Fibroblast of pulmonary artery (primary cell): ENCODE results near the gene MRPL40.
A peak's percentile ranks its signal among the peaks of the same experiment; 100 is the strongest.

Source experiments
- DNase-seq: peaks from one replicate; pipeline ENCODE4 v3.0.0-alpha.2; 2010; ENCODE audit warnings: low read depth
- H3K4me3 ChIP-seq: replicated peaks from 2 replicates; pipeline ENCODE4 v1.5.1; 2011; ENCODE audit warnings: low read depth, mild to moderate bottlenecking, control low read depth, low read length, moderate library complexity
- CTCF ChIP-seq: IDR thresholded peaks from 2 replicates; pipeline ENCODE4 v1.5.1; 2011; ENCODE audit warnings: mild to moderate bottlenecking, control low read depth, low read length, inconsistent platforms; ENCODE audit errors: missing control alignments

The MRPL40 gene

GRCh38 chr22:19412923-19413322, 19.4 kb upstream of the MRPL40 start:
- no peak for DNase-seq
- no peak for TF ChIP-seq CTCF

GRCh38 chr22:19419086-19419463, 13.3 kb upstream of the MRPL40 start:
- TF ChIP-seq CTCF, result no peak
- H3K4me3 ChIP-seq, result no peak overlapping the region
- no peak for DNase-seq

More at GRCh38 chr22:19412923-19413322, 19.4 kb upstream of the MRPL40 start:
- no peak overlapping the region for H3K4me3 ChIP-seq

GRCh38 chr22:19419464-19420178, 12.7 kb upstream of the MRPL40 start:
- no peak for TF ChIP-seq CTCF
- H3K4me3 ChIP-seq, result no peak overlapping the region
- peak; percentile 28 for DNase-seq

GRCh38 chr22:19420321-19420720, 12.0 kb upstream of the MRPL40 start:
- no peak for DNase-seq
- TF ChIP-seq CTCF, result no peak
- H3K4me3 ChIP-seq, result no peak overlapping the region

GRCh38 chr22:19422440-19423301, 9.7 kb upstream of the MRPL40 start:
- DNase-seq, result no peak
- no peak overlapping the region for H3K4me3 ChIP-seq
- TF ChIP-seq CTCF, result no peak

- no peak for TF ChIP-seq CTCF
- no peak overlapping the region for H3K4me3 ChIP-seq
Observed at GRCh38 chr22:19424186-19424500, 8.2 kb upstream of the MRPL40 start.

More at GRCh38 chr22:19424186-19424500, 8.2 kb upstream of the MRPL40 start:
- DNase-seq, result no peak
